ENCODE results near the gene FNBP1. TPM values are rescaled to one million over a fixed set of nuclear protein-coding genes. Genes with fewer than 3 reads are reported as not detected.

FNBP1 gene
- total and polyA plus RNA-seq, 10 of the 15 experiments (the other 5 are each of a cell fraction or from before 2014, with no cell fraction given): 64.5 to 353 (median 179) TPM

GRCh38 chr9:129886226-129887174 lies 156.5 kb downstream of the FNBP1 start (continued):
- TF ChIP-seq, protein P1, sequence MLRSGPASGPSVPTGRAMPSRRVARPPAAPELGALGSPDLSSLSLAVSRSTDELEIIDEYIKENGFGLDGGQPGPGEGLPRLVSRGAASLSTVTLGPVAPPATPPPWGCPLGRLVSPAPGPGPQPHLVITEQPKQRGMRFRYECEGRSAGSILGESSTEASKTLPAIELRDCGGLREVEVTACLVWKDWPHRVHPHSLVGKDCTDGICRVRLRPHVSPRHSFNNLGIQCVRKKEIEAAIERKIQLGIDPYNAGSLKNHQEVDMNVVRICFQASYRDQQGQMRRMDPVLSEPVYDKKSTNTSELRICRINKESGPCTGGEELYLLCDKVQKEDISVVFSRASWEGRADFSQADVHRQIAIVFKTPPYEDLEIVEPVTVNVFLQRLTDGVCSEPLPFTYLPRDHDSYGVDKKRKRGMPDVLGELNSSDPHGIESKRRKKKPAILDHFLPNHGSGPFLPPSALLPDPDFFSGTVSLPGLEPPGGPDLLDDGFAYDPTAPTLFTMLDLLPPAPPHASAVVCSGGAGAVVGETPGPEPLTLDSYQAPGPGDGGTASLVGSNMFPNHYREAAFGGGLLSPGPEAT (IDR thresholded peaks at IDR 0.05; ENCODE audit: low read depth): no peak
- no peak for TF ChIP-seq GABPA (IDR thresholded peaks at IDR 0.05; ENCODE audit: low read depth)
- no peak for TF ChIP-seq NFIC (IDR thresholded peaks at IDR 0.05; ENCODE audit: low read depth, low read length)
- no peak for TF ChIP-seq RUNX3 (IDR thresholded peaks at IDR 0.05; ENCODE audit: low read length)
- TF ChIP-seq EED (IDR thresholded peaks at IDR 0.05; ENCODE audit: low read depth): no peak
- TF ChIP-seq, protein P2, sequence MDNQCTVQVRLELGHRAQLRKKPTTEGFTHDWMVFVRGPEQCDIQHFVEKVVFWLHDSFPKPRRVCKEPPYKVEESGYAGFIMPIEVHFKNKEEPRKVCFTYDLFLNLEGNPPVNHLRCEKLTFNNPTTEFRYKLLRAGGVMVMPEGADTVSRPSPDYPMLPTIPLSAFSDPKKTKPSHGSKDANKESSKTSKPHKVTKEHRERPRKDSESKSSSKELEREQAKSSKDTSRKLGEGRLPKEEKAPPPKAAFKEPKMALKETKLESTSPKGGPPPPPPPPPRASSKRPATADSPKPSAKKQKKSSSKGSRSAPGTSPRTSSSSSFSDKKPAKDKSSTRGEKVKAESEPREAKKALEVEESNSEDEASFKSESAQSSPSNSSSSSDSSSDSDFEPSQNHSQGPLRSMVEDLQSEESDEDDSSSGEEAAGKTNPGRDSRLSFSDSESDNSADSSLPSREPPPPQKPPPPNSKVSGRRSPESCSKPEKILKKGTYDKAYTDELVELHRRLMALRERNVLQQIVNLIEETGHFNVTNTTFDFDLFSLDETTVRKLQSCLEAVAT (IDR thresholded peaks at IDR 0.05): 0 out of 2 replicates have a peak, but pooled peaks have one; percentile 53
- TF ChIP-seq ZSCAN29 (IDR thresholded peaks at IDR 0.05): no peak
- TF ChIP-seq RAD21 (IDR thresholded peaks at IDR 0.05; ENCODE audit: insufficient read depth, low read depth, low read length): no peak
- TF ChIP-seq ZNF622 (IDR thresholded peaks at IDR 0.05): no peak
- TF ChIP-seq BMI1 (IDR thresholded peaks at IDR 0.05; ENCODE audit: borderline replicate concordance): peak; percentile 38; the same call in 1 of the 2 replicates
- no peak for TF ChIP-seq MEF2A (IDR thresholded peaks at IDR 0.05; ENCODE audit: insufficient read depth, low read depth, low read length)
- no peak for TF ChIP-seq TAF1 (IDR thresholded peaks at IDR 0.05; ENCODE audit: borderline replicate concordance, low read depth, low read length)
- TF ChIP-seq SUPT20H (IDR thresholded peaks at IDR 0.05; ENCODE audit: borderline replicate concordance, control insufficient read depth, low read depth, low read length): no peak
- peak; percentile 81; the same call in 2 of the 3 replicates for TF ChIP-seq POU2F2 (IDR thresholded peaks at IDR 0.05; ENCODE audit: borderline replicate concordance, low read depth, low read length)
- no peak for TF ChIP-seq KAT2A (conservative IDR thresholded peaks at IDR 0.05; ENCODE audit: control insufficient read depth, low read depth, low read length)
